PC-3 (cell line): ENCODE measurements around the gene GFAP. TPM values are rescaled to one million over a fixed set of nuclear protein-coding genes. Genes with fewer than 3 reads are reported as not detected.

Source experiments
- ATAC-seq: fragments of 200-7000 bp; cut with Tn5 transposase; 2 replicates; pipeline ENCODE4 v1.9.1; 2020; ENCODE audit warnings: mild to moderate bottlenecking, moderate library complexity
- BruUV-seq: library from RNA; stranded (reverse); fragments of 400-500 nt; replicated peaks from 2 replicates; lab custom pipeline; 2021; lab: Mats Ljungman, UMichigan
- CTCF ChIA-PET: fragments of 300-600 bp; sonication (Branson Sonifier 250); formaldehyde crosslinking; loops from one replicate; lab custom pipeline; 2022; ENCODE audit warnings: antibody characterized with exemption; lab: Charles Lee
- POLR2A ChIA-PET: fragments of 300-600 bp; sonication (Branson Sonifier 250); formaldehyde crosslinking; loops from one replicate; lab custom pipeline; 2022; ENCODE audit warnings: antibody characterized with exemption; ENCODE audit not compliant: unreplicated experiment; lab: Charles Lee
- DNase-seq: peaks from one replicate; pipeline ENCODE4 v3.0.0-alpha.2; 2015
- H2AFZ ChIP-seq: fragments of 300-600 bp; sonication (generic); 2 replicates; pipeline ENCODE4 v1.6.0; 2016; ENCODE audit warnings: antibody characterized with exemption, low read length
- H3F3A ChIP-seq: fragments of 300-600 bp; sonication (generic); one replicate; pipeline ENCODE4 v1.6.0; 2017; ENCODE audit warnings: antibody characterized with exemption, low read length, control low read depth, mild to moderate bottlenecking; ENCODE audit not compliant: unreplicated experiment
- H3K27ac ChIP-seq: fragments of 300-600 bp; sonication (generic); 2 replicates; pipeline ENCODE4 v1.5.1; 2016; ENCODE audit warnings: mild to moderate bottlenecking, low read length
- H3K27me3 ChIP-seq: fragments of 300-600 bp; sonication (generic); 2 replicates; pipeline ENCODE4 v1.6.1; 2016; ENCODE audit warnings: low read length, mixed read lengths
- H3K36me3 ChIP-seq: fragments of 300-600 bp; sonication (generic); 2 replicates; pipeline ENCODE4 v1.6.1; 2016; ENCODE audit warnings: low read depth, mixed run types, low read length, mixed read lengths
- H3K4me1 ChIP-seq: fragments of 300-600 bp; sonication (generic); 2 replicates; pipeline ENCODE4 v1.5.1; 2016; ENCODE audit warnings: low read length; ENCODE audit not compliant: insufficient read depth
- H3K4me2 ChIP-seq: fragments of 300-600 bp; sonication (generic); 2 replicates; pipeline ENCODE4 v1.6.0; 2016; ENCODE audit warnings: low read length
- H3K4me3 ChIP-seq: fragments of 300-600 bp; sonication (generic); 2 replicates; pipeline ENCODE4 v1.5.1; 2016; ENCODE audit warnings: mild to moderate bottlenecking, low read length, mixed read lengths
- H3K79me2 ChIP-seq: fragments of 300-600 bp; sonication (generic); 2 replicates; pipeline ENCODE4 v1.6.1; 2017; ENCODE audit warnings: low read length, mixed read lengths
- H3K9ac ChIP-seq: fragments of 300-600 bp; sonication (generic); 2 replicates; pipeline ENCODE4 v1.6.0; 2016; ENCODE audit warnings: mild to moderate bottlenecking, low read length
- H3K9me2 ChIP-seq: fragments of 300-600 bp; sonication (generic); replicated peaks from 2 replicates; pipeline ENCODE4 v1.6.1; 2016; ENCODE audit warnings: mixed run types, low read length, mixed read lengths
- H3K9me3 ChIP-seq: fragments of 300-600 bp; sonication (generic); 2 replicates; pipeline ENCODE4 v1.6.1; 2016; ENCODE audit warnings: low read length, mixed read lengths
- H4K20me1 ChIP-seq: fragments of 300-600 bp; sonication (generic); 2 replicates; pipeline ENCODE4 v1.6.1; 2016; ENCODE audit warnings: low read length, mixed read lengths
- CTCF ChIP-seq: fragments of 300-600 bp; sonication (generic); conservative IDR thresholded peaks from 2 replicates; pipeline ENCODE4 v1.5.1; 2017; ENCODE audit warnings: antibody characterized with exemption, low read depth, mild to moderate bottlenecking, low read length
- EZH2 ChIP-seq: fragments of 300-600 bp; sonication (generic); IDR thresholded peaks from one replicate; pipeline ENCODE4 v1.6.1; 2017; ENCODE audit warnings: antibody characterized with exemption, mild to moderate bottlenecking, low read length; ENCODE audit not compliant: unreplicated experiment
- EZH2phosphoT487 ChIP-seq: fragments of 300-600 bp; sonication (generic); IDR thresholded peaks from 2 replicates; pipeline ENCODE4 v1.6.1; 2018; ENCODE audit warnings: mild to moderate bottlenecking, antibody characterized with exemption, low read length, borderline replicate concordance
- intact Hi-C: fragments of 100-400 bp; cut with micrococcal nuclease; formaldehyde crosslinking; loops from 2 replicates; pipeline ENCODE4 v1.9.0; 2023
- total RNA-seq: library from RNA; depleted of rRNA; stranded (reverse); fragments of >200 nt; gene quantifications from 2 replicates; pipeline ENCODE4 v1.2.3, GENCODE V29; 2014

The GFAP gene
- total RNA-seq, 1 experiment from 2014 or later: 0.29 TPM

DNA sequence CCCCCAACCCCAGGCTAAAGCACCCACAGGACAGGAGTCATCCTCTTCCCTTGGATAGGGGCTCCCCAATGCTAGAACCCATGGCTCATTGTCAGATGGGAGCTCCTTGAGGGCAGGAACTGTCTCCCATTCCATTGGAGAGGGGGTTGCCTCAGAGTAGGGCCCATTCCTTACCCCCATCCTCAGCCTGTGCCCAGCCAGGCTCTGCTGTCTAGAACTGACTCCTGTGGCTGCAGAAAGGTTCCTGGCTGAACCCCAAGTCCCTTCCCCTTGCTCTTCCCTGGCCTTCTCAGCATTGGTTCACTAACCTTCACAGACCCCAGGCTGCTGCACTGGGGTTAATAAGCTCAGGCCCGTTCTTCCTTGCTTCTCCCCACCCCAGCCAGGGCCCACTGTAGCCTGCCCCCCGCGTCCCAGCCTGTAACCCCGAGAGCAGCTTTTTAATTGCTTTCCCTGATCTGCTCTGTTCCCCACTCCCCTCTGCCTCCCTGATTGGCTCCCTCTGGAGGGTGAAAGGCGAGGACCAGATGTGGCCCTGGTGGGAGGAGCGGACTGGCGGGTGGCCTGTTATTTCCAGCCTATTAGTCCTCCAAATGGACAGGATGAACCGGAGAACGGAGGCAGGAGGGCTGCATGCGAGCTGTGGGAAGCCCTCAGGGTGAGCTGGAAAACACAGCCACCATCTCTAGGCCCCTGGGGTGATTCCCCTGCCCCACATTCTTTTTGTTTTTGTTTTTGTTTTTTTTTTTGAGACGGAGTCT, 6.0 kb upstream of the GFAP start:
- no peak overlapping the region for H2AFZ ChIP-seq
- H3K9me2 ChIP-seq: no peaks in the 10 kb centered on the region
- no peak overlapping the region for H3K4me3 ChIP-seq
- intact Hi-C loops: loop anchor here (5.0 kb wide), 1 partner anchor 211 kb away; the partner anchor contains the start of gene PLCD3
- no peaks in the 10 kb centered on the region for H4K20me1 ChIP-seq
- ChIA-PET CTCF (interaction anchor here (0.7 to 2.7 kb wide), 4 partner anchors 11 to 178 kb away, joined by 5 to 45 read pairs (median 10); no protein-coding TSS in a partner anchor), POLR2A (interaction anchor here (0.5 to 0.6 kb wide), 2 partner anchors 104 to 259 kb away, joined by 3 to 6 read pairs; no protein-coding TSS in a partner anchor)
- no peak for TF ChIP-seq CTCF
- no peak for TF ChIP-seq EZH2phosphoT487
- no peak for TF ChIP-seq EZH2
- H3K4me2 ChIP-seq: no peak overlapping the region
- H3K79me2 ChIP-seq: no peaks in the 10 kb centered on the region
- DNase-seq (no peak), ATAC-seq (no peak)
- H3K27me3 ChIP-seq: no peaks in the 10 kb centered on the region
- peaks cover 18% of the 10 kb centered on the region for H3K4me1 ChIP-seq
- no TSS peak for BruUV-seq
- no peak overlapping the region for H3K27ac ChIP-seq
- no peak overlapping the region for H3K9ac ChIP-seq
- no peaks in the 10 kb centered on the region for H3K9me3 ChIP-seq
- peaks cover 7% of the 10 kb centered on the region; the same call in 1 of the 2 replicates for H3K36me3 ChIP-seq
- H3F3A ChIP-seq: peaks cover 7% of the 10 kb centered on the region

DNA sequence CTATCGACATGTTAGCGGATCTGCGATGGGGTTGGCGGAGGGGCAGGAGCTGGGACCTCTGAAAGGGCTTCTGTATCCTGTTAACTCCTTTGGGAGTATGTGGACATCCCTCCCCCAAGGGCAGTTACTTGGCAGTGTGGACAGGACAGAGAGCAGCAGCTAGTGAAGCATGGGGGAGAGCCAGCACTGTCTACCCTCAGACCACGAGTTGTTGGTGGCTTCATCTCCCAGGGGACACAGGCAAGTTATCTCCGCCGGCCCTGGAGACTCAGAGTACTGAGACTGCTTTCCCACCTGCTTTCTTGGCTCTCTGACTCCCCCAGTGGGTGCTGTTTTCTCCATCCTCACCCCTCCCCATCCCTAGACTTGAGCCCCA, 5.3 kb upstream of the GFAP start:
- no peaks in the 10 kb centered on the region for H4K20me1 ChIP-seq
- H3K36me3 ChIP-seq: no peaks in the 10 kb centered on the region; the same call in 1 of the 2 replicates
- POLR2A ChIA-PET: interaction anchor here (0.5 kb wide), 1 partner anchor 259 kb away, joined by 6 read pairs; no protein-coding TSS in a partner anchor
- no peak for TF ChIP-seq CTCF
- no peak for TF ChIP-seq EZH2phosphoT487
- TF ChIP-seq EZH2: no peak
- peaks cover 7% of the 10 kb centered on the region for H3F3A ChIP-seq
- ATAC-seq: no peak
- H3K4me3 ChIP-seq: no peak overlapping the region
- intact Hi-C loops: loop anchor here (1.0 to 5.0 kb wide), 3 partner anchors 57 to 212 kb away; partner anchors contain the start of gene PLCD3
- no peaks in the 10 kb centered on the region for H3K27me3 ChIP-seq
- BruUV-seq: no TSS peak
- H3K9me3 ChIP-seq: no peaks in the 10 kb centered on the region
- CTCF ChIA-PET: interaction anchor here (0.6 to 2.7 kb wide), 10 partner anchors 10 to 178 kb away, joined by 3 to 45 read pairs (median 5); partner anchors contain the start of gene EFTUD2
- H3K9me2 ChIP-seq: no peaks in the 10 kb centered on the region
- H3K4me1 ChIP-seq: peaks cover 24% of the 10 kb centered on the region
- DNase-seq: no peak
- H3K79me2 ChIP-seq: no peaks in the 10 kb centered on the region
- no peak overlapping the region for H3K27ac ChIP-seq
- H2AFZ ChIP-seq: no peak overlapping the region; the same call in 1 of the 2 replicates
- no peak overlapping the region for H3K9ac ChIP-seq
- H3K4me2 ChIP-seq: no peak overlapping the region
